RWPE1 (cell line): ENCODE measurements around the gene MDK.

ENCODE experiments used
- CTCF ChIA-PET: fragments of 350-600 bp; sonication (Branson Sonifier 250); formaldehyde crosslinking; extraction: SDS; loops from one replicate; lab custom pipeline; 2021; lab: Yijun Ruan, JAX
- POLR2A ChIA-PET: fragments of 400-600 bp; formaldehyde crosslinking; extraction: SDS; loops from one replicate; lab custom pipeline; 2020; ENCODE audit warnings: antibody characterized with exemption; ENCODE audit not compliant: low non-redundant PET; lab: Yijun Ruan, JAX
- DNase-seq: peaks from one replicate; pipeline ENCODE4 v3.0.0; 2012; ENCODE audit warnings: low spot score
- H3K27ac ChIP-seq: fragments of 450-650 bp; 2 replicates; pipeline ENCODE4 v1.5.1; 2017
- CTCF ChIP-seq: fragments of 450-650 bp; conservative IDR thresholded peaks from 2 replicates; pipeline ENCODE4 v1.5.1; 2017; ENCODE audit warnings: low read depth, mild to moderate bottlenecking

Gene MDK

GRCh38 chr11:46381048-46381818, at the start of gene MDK:
Gene MDK, plus strand, starts transcription at chr11:46381669. Its CDS starts 389 bp downstream, at chr11:46382058.
- ChIA-PET POLR2A (no interaction called here), CTCF (interaction anchor here (2.0 kb wide), 1 partner anchor 8 kb away, joined by 11 read pairs; no protein-coding TSS in a partner anchor)
- H3K27ac ChIP-seq: peak within 1 kb of the TSS; percentile 78
- no peak for DNase-seq
- TF ChIP-seq CTCF: no peak

GRCh38 chr11:46332093-46332567, 49.3 kb upstream of the MDK start:
- TF ChIP-seq CTCF: no peak
- no peak for DNase-seq
- ChIA-PET POLR2A (interaction anchor here (1.0 kb wide), 1 partner anchor 8 kb away, joined by 4 read pairs; no protein-coding TSS in a partner anchor), CTCF (interaction anchor here (0.9 to 1.0 kb wide), 2 partner anchors 9 to 93 kb away, joined by 3 to 4 read pairs; no protein-coding TSS in a partner anchor)
- no peak overlapping the region for H3K27ac ChIP-seq

GRCh38 chr11:46332568-46333393, 48.7 kb upstream of the MDK start:
- no peak for DNase-seq
- TF ChIP-seq CTCF: no peak
- POLR2A ChIA-PET: interaction anchor here (1.0 kb wide), 1 partner anchor 9 kb away, joined by 4 read pairs; no protein-coding TSS in a partner anchor

GRCh38 chr11:46333394-46333947, 48.0 kb upstream of the MDK start:
- no peak for DNase-seq
- POLR2A ChIA-PET: interaction anchor here (1.0 kb wide), 1 partner anchor 9 kb away, joined by 4 read pairs; no protein-coding TSS in a partner anchor
- no peak overlapping the region for H3K27ac ChIP-seq
- TF ChIP-seq CTCF: no peak
- CTCF ChIA-PET: interaction anchor here (0.5 kb wide), 1 partner anchor 188 kb away, joined by 3 read pairs; no protein-coding TSS in a partner anchor

More at GRCh38 chr11:46332568-46333393, 48.7 kb upstream of the MDK start:
- H3K27ac ChIP-seq: no peak overlapping the region
- CTCF ChIA-PET: interaction anchor here (0.5 to 1.0 kb wide), 3 partner anchors 9 to 189 kb away, joined by 3 to 4 read pairs (median 3); no protein-coding TSS in a partner anchor

GRCh38 chr11:46334211-46334610, 47.3 kb upstream of the MDK start:
- TF ChIP-seq CTCF: no peak
- H3K27ac ChIP-seq: no peak overlapping the region
- ChIA-PET POLR2A (no interaction called here), CTCF (no interaction called here)
- DNase-seq: no peak

GRCh38 chr11:46335271-46335670, 46.2 kb upstream of the MDK start:
- ChIA-PET POLR2A (interaction anchor here (0.7 kb wide), 1 partner anchor 15 kb away, joined by 4 read pairs; no protein-coding TSS in a partner anchor), CTCF (interaction anchor here (0.6 kb wide), 1 partner anchor 173 kb away, joined by 4 read pairs; no protein-coding TSS in a partner anchor)

More at GRCh38 chr11:46335271-46335670, 46.2 kb upstream of the MDK start:
- DNase-seq: no peak
- no peak overlapping the region for H3K27ac ChIP-seq
- TF ChIP-seq CTCF: no peak
